Measurements from ENCODE around the gene CD27.
A peak's percentile ranks its signal among the peaks of the same experiment; 100 is the strongest.
"Not testable (repeated sequence)": the region's sequence is repeated elsewhere in the genome, so short reads cannot be mapped to it uniquely, and the experiment has no call there.

CD27 gene

DNA sequence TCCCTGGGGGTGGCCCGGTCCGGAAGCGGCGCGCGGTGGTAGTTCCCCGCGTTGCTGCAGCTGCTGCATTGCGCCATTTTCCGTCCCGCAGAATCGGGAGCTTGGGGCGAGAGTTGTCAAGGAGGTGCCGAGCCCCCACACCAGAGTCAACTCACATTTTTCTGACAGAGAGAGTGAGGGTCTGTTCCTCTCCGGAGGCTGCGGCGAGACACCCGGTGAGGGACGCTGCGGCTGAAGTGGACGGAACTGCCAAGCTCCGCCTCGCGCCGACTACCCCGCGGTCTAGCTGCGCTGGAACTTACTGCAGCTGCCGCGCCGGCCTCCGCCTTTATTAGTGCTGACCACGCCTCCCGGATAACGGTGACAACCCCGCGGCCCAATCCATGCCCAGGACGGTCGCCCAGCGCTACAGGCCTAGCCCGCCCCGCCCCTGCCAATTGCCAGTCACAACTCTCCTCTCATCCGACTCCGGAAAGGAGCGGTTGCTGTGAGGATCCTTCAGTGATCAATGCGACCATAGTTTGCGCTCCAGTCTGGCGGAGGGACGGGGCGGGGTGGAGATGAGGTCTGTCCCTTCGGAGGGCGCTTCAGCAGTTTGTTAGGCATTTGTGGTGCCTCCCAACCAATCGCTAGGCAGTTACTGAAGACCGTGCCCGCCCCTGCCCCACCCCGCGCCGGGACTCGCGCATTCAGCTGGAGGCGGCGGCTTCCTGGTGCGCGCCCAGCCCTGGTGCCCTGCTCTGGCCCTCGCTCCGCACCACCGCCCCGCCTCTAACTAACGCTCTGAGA, 25.8 kb downstream of the CD27 start, which contains the start of gene VAMP1:
VAMP1 (minus strand) TSS at position 303 of the 789 bp plus-strand sequence; CDS start at position 157, 146 bp downstream.
- no peaks in the 10 kb centered on the region for H3K9me3 ChIP-seq (replicated peaks; ENCODE audit: insufficient read depth, low read length)
- H2AFZ ChIP-seq (ENCODE audit: low read length): peak within 1 kb of the TSS; percentile 92
- peak; percentile 97 for DNase-seq
- H4K20me1 ChIP-seq (ENCODE audit: insufficient read depth, low read length): no peaks in the 10 kb centered on the region
- peaks cover 38% of the 10 kb centered on the region for H3K79me2 ChIP-seq (ENCODE audit: low read length)
- H3F3A ChIP-seq (ENCODE audit: insufficient read depth, low read length): peaks cover 13% of the 10 kb centered on the region; the same call in 1 of the 2 replicates
- TF ChIP-seq EZH2phosphoT487 (IDR thresholded peaks at IDR 0.05; ENCODE audit: low read length) (no peak), EZH2 (optimal IDR thresholded peaks at IDR 0.05; ENCODE audit: low read depth, low read length) (no peak)
- TF ChIP-seq, protein P1, sequence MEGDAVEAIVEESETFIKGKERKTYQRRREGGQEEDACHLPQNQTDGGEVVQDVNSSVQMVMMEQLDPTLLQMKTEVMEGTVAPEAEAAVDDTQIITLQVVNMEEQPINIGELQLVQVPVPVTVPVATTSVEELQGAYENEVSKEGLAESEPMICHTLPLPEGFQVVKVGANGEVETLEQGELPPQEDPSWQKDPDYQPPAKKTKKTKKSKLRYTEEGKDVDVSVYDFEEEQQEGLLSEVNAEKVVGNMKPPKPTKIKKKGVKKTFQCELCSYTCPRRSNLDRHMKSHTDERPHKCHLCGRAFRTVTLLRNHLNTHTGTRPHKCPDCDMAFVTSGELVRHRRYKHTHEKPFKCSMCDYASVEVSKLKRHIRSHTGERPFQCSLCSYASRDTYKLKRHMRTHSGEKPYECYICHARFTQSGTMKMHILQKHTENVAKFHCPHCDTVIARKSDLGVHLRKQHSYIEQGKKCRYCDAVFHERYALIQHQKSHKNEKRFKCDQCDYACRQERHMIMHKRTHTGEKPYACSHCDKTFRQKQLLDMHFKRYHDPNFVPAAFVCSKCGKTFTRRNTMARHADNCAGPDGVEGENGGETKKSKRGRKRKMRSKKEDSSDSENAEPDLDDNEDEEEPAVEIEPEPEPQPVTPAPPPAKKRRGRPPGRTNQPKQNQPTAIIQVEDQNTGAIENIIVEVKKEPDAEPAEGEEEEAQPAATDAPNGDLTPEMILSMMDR (IDR thresholded peaks at IDR 0.05; ENCODE audit: low read length): no peak
- H3K36me3 ChIP-seq (replicated peaks; ENCODE audit: insufficient read depth, low read length): no peaks in the 10 kb centered on the region
- H3K9ac ChIP-seq (ENCODE audit: low read length): peak within 1 kb of the TSS; percentile 73
- H3K4me1 ChIP-seq (ENCODE audit: low read length): peaks cover 24% of the 10 kb centered on the region
- H3K4me2 ChIP-seq (ENCODE audit: low read depth, low read length): peak within 1 kb of the TSS; percentile 92
- H3K27ac ChIP-seq (ENCODE audit: low read length): peak within 1 kb of the TSS; percentile 89
- H3K27me3 ChIP-seq (replicated peaks; ENCODE audit: insufficient read depth, low read length): 0 out of 2 replicates have a peak, but pooled peaks cover 11% of the 10 kb centered on the region
- peak within 1 kb of the TSS; percentile 92 for H3K4me3 ChIP-seq (ENCODE audit: low read length)
- H3K9me2 ChIP-seq (replicated peaks; ENCODE audit: insufficient read depth, low read length): no peaks in the 10 kb centered on the region

DNA sequence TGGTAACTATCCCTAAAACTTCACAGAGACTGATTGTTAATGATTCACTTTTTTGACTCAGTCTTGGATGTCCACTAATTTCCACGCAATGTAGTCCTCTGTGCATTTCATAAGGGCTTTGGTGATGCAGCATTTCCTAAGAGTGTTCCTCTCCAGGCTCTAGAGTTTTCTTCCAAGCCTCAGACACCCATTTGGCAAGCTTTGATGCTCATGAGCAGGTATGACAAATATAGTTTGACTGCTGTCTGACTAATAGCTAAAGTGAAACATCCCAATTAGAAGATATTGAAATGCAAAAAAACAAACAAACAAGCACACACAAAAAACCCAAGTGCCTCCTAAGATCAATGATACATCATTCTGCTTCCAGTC, 27.2 kb downstream of the CD27 start:
- H3K4me1 ChIP-seq (ENCODE audit: low read length): peaks cover 24% of the 10 kb centered on the region

DNA sequence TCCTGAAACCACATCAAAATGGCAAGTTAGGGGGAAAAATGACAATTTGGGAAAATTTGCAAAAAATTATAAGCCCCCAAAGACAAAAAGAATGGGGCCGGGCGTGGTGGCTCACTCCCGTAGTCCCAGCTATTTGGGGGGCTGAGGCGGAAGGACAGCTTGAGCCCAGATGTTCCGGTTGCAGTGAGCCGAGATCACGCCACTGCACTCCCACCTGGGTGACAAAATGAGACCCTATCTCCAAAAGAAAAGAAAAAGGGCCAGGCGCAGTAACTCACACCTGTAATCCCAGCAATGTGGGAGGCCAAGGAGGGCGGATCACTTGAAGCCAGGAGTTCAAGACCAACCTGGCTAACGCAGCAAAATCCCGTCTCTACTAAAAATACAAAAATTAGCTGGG, 27.7 kb downstream of the CD27 start:
- Histone ChIP-seq H3K9me2 (replicated peaks; ENCODE audit: insufficient read depth, low read length) (no peaks in the 10 kb centered on the region), H4K20me1 (ENCODE audit: insufficient read depth, low read length) (no peaks in the 10 kb centered on the region), H3K27ac (ENCODE audit: low read length) (no peak overlapping the region), H3K9me3 (replicated peaks; ENCODE audit: insufficient read depth, low read length) (no peaks in the 10 kb centered on the region), H3K4me3 (ENCODE audit: low read length) (no peak overlapping the region), H3F3A (ENCODE audit: insufficient read depth, low read length) (peaks cover 13% of the 10 kb centered on the region; the same call in 1 of the 2 replicates), H3K27me3 (replicated peaks; ENCODE audit: insufficient read depth, low read length) (peaks cover 23% of the 10 kb centered on the region; the same call in 1 of the 2 replicates), H3K4me2 (ENCODE audit: low read depth, low read length) (no peak overlapping the region), H3K4me1 (ENCODE audit: low read length) (peaks cover 24% of the 10 kb centered on the region), H3K79me2 (ENCODE audit: low read length) (peaks cover 26% of the 10 kb centered on the region), H2AFZ (ENCODE audit: low read length) (no peak overlapping the region), H3K36me3 (replicated peaks; ENCODE audit: insufficient read depth, low read length) (no peaks in the 10 kb centered on the region), H3K9ac (ENCODE audit: low read length) (no peak overlapping the region)
- no peak for DNase-seq
- TF ChIP-seq, protein P1 (IDR thresholded peaks at IDR 0.05; ENCODE audit: low read length): no peak
- TF ChIP-seq EZH2 (optimal IDR thresholded peaks at IDR 0.05; ENCODE audit: low read depth, low read length): no peak
- TF ChIP-seq EZH2phosphoT487 (IDR thresholded peaks at IDR 0.05; ENCODE audit: low read length): no peak

More for the DNA sequence above, 27.2 kb downstream of the CD27 start:
- Histone ChIP-seq H3K4me2 (ENCODE audit: low read depth, low read length) (no peak overlapping the region), H3K27ac (ENCODE audit: low read length) (no peak overlapping the region), H3K9ac (ENCODE audit: low read length) (no peak overlapping the region), H2AFZ (ENCODE audit: low read length) (no peak overlapping the region), H3K36me3 (replicated peaks; ENCODE audit: insufficient read depth, low read length) (no peaks in the 10 kb centered on the region), H3K27me3 (replicated peaks; ENCODE audit: insufficient read depth, low read length) (peaks cover 18% of the 10 kb centered on the region; the same call in 1 of the 2 replicates), H3K9me2 (replicated peaks; ENCODE audit: insufficient read depth, low read length) (no peaks in the 10 kb centered on the region), H4K20me1 (ENCODE audit: insufficient read depth, low read length) (no peaks in the 10 kb centered on the region), H3K79me2 (ENCODE audit: low read length) (peaks cover 26% of the 10 kb centered on the region), H3K4me3 (ENCODE audit: low read length) (no peak overlapping the region), H3F3A (ENCODE audit: insufficient read depth, low read length) (peaks cover 13% of the 10 kb centered on the region; the same call in 1 of the 2 replicates), H3K9me3 (replicated peaks; ENCODE audit: insufficient read depth, low read length) (no peaks in the 10 kb centered on the region)
- no peak for DNase-seq
- TF ChIP-seq, protein P1 (IDR thresholded peaks at IDR 0.05; ENCODE audit: low read length): no peak
- TF ChIP-seq EZH2phosphoT487 (IDR thresholded peaks at IDR 0.05; ENCODE audit: low read length) (no peak), EZH2 (optimal IDR thresholded peaks at IDR 0.05; ENCODE audit: low read depth, low read length) (no peak)

DNA sequence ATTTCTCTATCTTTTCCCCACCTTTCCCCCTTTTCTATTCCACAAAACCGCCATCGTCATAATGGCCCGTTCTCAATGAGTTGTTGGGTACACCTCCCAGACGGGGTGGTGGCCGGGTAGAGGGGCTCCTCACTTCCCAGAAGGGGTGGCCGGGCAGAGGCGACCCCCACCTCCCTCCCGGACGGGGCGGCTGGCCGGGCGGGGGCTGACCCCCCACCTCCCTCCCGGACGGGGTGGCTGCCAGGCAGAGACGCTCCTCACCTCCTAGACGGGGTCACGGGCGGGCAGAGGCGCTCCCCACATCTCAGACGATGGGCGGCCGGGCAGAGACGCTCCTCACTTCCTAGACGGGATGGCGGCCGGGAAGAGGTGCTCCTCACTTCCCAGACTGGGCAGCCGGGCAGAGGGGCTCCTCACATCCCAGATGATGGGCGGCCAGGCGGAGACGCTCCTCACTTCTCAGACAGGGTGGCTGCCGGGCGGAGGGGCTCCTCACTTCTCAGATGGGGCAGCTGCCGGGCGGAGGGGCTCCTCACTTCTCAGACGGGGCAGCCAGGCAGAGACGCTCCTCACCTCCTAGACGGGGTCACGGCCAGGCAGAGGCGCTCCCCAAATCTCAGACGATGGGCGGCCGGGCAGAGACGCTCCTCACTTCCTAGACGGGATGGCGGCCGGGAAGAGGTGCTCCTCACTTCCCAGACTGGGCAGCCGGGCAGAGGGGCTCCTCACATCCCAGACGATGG, 30.6 kb downstream of the CD27 start:
- H3K27me3 ChIP-seq (replicated peaks; ENCODE audit: insufficient read depth, low read length): peaks cover 32% of the 10 kb centered on the region; the same call in 1 of the 2 replicates
- H4K20me1 ChIP-seq (ENCODE audit: insufficient read depth, low read length); H3K4me1 ChIP-seq (ENCODE audit: low read length); H3K4me2 ChIP-seq (ENCODE audit: low read depth, low read length); H2AFZ ChIP-seq (ENCODE audit: low read length); H3F3A ChIP-seq (ENCODE audit: insufficient read depth, low read length); H3K9me2 ChIP-seq (replicated peaks; ENCODE audit: insufficient read depth, low read length); DNase-seq; H3K79me2 ChIP-seq (ENCODE audit: low read length); H3K9ac ChIP-seq (ENCODE audit: low read length); H3K4me3 ChIP-seq (ENCODE audit: low read length); H3K36me3 ChIP-seq (replicated peaks; ENCODE audit: insufficient read depth, low read length); H3K9me3 ChIP-seq (replicated peaks; ENCODE audit: insufficient read depth, low read length); H3K27ac ChIP-seq (ENCODE audit: low read length): not testable (repeated sequence)
